SK-N-SH treated with all-trans-retinoic acid at 6 μM for 48 hours (cell line): ENCODE data around the gene CTSC.

Experiments used
- ATAC-seq: fragments of 200-7000 bp; cut with Tn5 transposase; 3 replicates; pipeline ENCODE4 v1.9.1; 2020; ENCODE audit warnings: mild to moderate bottlenecking, moderate library complexity
- CSDC2 ChIP-seq: fragments of 250-450 bp; sonication (Bioruptor Pico); IDR thresholded peaks from 2 replicates; pipeline ENCODE4 v1.5.0; 2020; ENCODE audit warnings: mild to moderate bottlenecking, moderate library complexity
- ESRRG ChIP-seq: fragments of 250-450 bp; sonication (Bioruptor Pico); IDR thresholded peaks from 2 replicates; pipeline ENCODE4 v1.6.1; 2021; ENCODE audit warnings: mild to moderate bottlenecking
- ISL1 ChIP-seq: fragments of 250-450 bp; sonication (Bioruptor Pico); IDR thresholded peaks from 2 replicates; pipeline ENCODE4 v2.1.2; 2022; ENCODE audit warnings: mild to moderate bottlenecking, moderate library complexity
- OSR1 ChIP-seq: fragments of 250-450 bp; sonication (Bioruptor Pico); IDR thresholded peaks from 2 replicates; pipeline ENCODE4 v1.8.0; 2022; ENCODE audit warnings: moderate library complexity, mild to moderate bottlenecking, inconsistent platforms
- POU6F1 ChIP-seq: fragments of 250-450 bp; sonication (Bioruptor Pico); IDR thresholded peaks from 2 replicates; pipeline ENCODE4 v1.8.0; 2021; ENCODE audit warnings: low read depth, mild to moderate bottlenecking, moderate library complexity, borderline replicate concordance
- PPARA ChIP-seq: fragments of 250-450 bp; sonication (Bioruptor Pico); IDR thresholded peaks from 2 replicates; pipeline ENCODE4 v1.5.0; 2020; ENCODE audit warnings: mild to moderate bottlenecking, borderline replicate concordance
- RARB ChIP-seq: fragments of 250-450 bp; sonication (Bioruptor Pico); IDR thresholded peaks from 2 replicates; pipeline ENCODE4 v1.8.0; 2021; ENCODE audit warnings: mild to moderate bottlenecking, moderate library complexity
- SNAI2 ChIP-seq: fragments of 250-450 bp; sonication (Bioruptor Pico); IDR thresholded peaks from 2 replicates; pipeline ENCODE4 v1.5.0; 2020; ENCODE audit warnings: mild to moderate bottlenecking, moderate library complexity
- TCF4 ChIP-seq: fragments of 250-450 bp; sonication (Bioruptor Pico); IDR thresholded peaks from 2 replicates; pipeline ENCODE4 v1.8.0; 2021; ENCODE audit warnings: mild to moderate bottlenecking, moderate library complexity, borderline replicate concordance
- TOX ChIP-seq: fragments of 250-450 bp; sonication (Bioruptor Pico); IDR thresholded peaks from 2 replicates; pipeline ENCODE4 v1.8.0; 2021; ENCODE audit warnings: mild to moderate bottlenecking, moderate library complexity, borderline replicate concordance
- ZC3H10 ChIP-seq: fragments of 250-450 bp; sonication (Bioruptor Pico); IDR thresholded peaks from 2 replicates; pipeline ENCODE4 v1.5.1; 2021; ENCODE audit warnings: mild to moderate bottlenecking, moderate library complexity
- ZFP3 ChIP-seq: fragments of 250-450 bp; sonication (Bioruptor Pico); IDR thresholded peaks from 2 replicates; pipeline ENCODE4 v1.5.0; 2020; ENCODE audit warnings: mild to moderate bottlenecking, moderate library complexity
- ZFP30 ChIP-seq: fragments of 450-650 bp; formaldehyde crosslinking; IDR thresholded peaks from 2 replicates; pipeline ENCODE4 v1.5.0; 2022; ENCODE audit warnings: mild to moderate bottlenecking, moderate library complexity
- ZNF565 ChIP-seq: fragments of 450-650 bp; formaldehyde crosslinking; conservative IDR thresholded peaks from 2 replicates; pipeline ENCODE4 v1.5.0; 2020; ENCODE audit warnings: low read depth, mild to moderate bottlenecking, moderate library complexity
- ZNF8 ChIP-seq: fragments of 450-650 bp; formaldehyde crosslinking; IDR thresholded peaks from 2 replicates; pipeline ENCODE4 v1.5.0; 2020; ENCODE audit warnings: mild to moderate bottlenecking, moderate library complexity
- TF ChIP-seq, protein P1 (sequence below): fragments of 250-450 bp; sonication (Bioruptor Pico); IDR thresholded peaks from 2 replicates; pipeline ENCODE4 v1.5.1; 2020; ENCODE audit warnings: low read depth, mild to moderate bottlenecking, moderate library complexity
- TF ChIP-seq, protein P2 (sequence below): fragments of 250-450 bp; sonication (Bioruptor Pico); IDR thresholded peaks from 2 replicates; pipeline ENCODE4 v1.5.1; 2021; ENCODE audit warnings: mild to moderate bottlenecking, moderate library complexity

CTSC gene

DNA sequence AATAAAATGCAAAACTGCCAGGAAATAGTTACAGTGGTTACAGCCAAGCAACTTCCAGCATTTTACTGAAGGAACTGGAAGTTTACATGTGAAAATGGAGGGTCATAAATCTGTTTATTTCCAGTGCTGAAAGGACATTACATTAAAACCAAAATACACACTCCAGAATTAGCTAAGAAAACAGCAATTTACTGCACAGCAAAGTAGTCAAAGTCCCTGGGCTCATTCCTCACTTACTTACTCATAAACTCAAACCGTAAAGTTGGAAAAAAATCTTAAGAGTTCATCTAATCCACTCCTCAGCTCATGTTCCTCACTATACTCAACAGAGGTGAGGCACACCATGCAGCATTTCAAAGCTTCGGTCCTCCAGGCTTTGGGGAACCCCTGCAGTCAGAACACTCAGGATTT lies 17.4 kb downstream of the CTSC start:
- TF ChIP-seq ZC3H10 (CRISPR knock-in tag) (no peak), ISL1 (CRISPR knock-in tag) (0 out of 2 replicates have a peak, but pooled peaks have one; percentile 20)
- TF ChIP-seq, all 23 proteins: peak for 1
- ATAC-seq, result peak; percentile 89

DNA sequence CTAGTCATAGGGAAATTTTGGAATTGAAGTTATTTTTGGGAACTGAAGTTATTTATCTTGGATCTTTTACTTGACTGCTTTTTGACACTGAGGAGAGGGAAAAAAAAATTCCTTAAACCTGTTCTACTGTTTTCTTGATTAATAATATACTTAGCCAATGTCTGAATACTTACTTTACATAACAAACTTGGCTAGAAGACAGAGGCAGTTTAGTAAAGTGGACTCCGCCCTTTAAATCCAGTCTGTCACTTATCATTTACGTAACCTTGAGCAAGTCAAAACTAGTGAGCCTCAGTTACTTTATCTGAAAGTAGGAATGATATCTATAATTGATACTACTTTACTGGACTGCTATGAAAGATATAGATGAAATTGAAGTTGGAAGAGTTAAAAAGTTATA lies 19.5 kb downstream of the CTSC start:
- TF ChIP-seq ZC3H10 (CRISPR knock-in tag) (no peak), ZFP30 (CRISPR knock-in tag) (no peak), TCF4 (no peak)
- TF ChIP-seq, protein P1, sequence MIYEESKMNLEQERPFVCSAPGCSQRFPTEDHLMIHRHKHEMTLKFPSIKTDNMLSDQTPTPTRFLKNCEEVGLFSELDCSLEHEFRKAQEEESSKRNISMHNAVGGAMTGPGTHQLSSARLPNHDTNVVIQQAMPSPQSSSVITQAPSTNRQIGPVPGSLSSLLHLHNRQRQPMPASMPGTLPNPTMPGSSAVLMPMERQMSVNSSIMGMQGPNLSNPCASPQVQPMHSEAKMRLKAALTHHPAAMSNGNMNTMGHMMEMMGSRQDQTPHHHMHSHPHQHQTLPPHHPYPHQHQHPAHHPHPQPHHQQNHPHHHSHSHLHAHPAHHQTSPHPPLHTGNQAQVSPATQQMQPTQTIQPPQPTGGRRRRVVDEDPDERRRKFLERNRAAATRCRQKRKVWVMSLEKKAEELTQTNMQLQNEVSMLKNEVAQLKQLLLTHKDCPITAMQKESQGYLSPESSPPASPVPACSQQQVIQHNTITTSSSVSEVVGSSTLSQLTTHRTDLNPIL (CRISPR knock-in tag), result no peak
- no peak for ATAC-seq

GRCh38 chr11:88317536-88317935 lies 20.0 kb downstream of the CTSC start:
- no peak for ATAC-seq
- no peak for TF ChIP-seq OSR1

- no peak for ATAC-seq
- TF ChIP-seq TCF4, result no peak
- TF ChIP-seq RARB (CRISPR knock-in tag), result no peak
- TF ChIP-seq ZNF565, result no peak
- TF ChIP-seq POU6F1 (CRISPR knock-in tag), result no peak
- TF ChIP-seq ESRRG, result no peak
- TF ChIP-seq TOX, result no peak
Measured at GRCh38 chr11:88315981-88316441, 21.5 kb downstream of the CTSC start.

DNA sequence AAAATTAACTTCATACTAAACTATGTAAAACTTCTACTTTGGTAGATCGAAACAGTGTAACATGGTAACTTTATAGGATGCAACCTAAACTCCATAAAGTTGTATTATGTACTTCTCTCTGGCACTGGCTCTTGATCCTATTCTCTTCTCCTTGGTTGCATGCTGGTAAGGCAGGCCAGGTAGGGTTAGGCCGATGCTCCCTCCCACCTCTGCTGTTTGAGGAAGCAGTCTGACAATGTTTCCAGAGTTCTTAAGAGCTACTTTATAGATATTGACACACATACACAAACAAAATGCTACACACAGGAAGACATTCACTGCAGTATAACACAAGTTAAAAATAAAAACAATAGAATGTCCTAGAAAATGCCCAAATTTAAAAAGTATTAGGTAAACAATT lies 22.5 kb downstream of the CTSC start:
- ATAC-seq, result no peak
- TF ChIP-seq POU6F1 (CRISPR knock-in tag), result no peak
- TF ChIP-seq PPARA (CRISPR knock-in tag), result no peak
- TF ChIP-seq ZFP3, result no peak
- TF ChIP-seq ZNF565, result no peak
- TF ChIP-seq TOX, result no peak
- no peak for TF ChIP-seq CSDC2 (CRISPR knock-in tag)
- TF ChIP-seq, protein P2, sequence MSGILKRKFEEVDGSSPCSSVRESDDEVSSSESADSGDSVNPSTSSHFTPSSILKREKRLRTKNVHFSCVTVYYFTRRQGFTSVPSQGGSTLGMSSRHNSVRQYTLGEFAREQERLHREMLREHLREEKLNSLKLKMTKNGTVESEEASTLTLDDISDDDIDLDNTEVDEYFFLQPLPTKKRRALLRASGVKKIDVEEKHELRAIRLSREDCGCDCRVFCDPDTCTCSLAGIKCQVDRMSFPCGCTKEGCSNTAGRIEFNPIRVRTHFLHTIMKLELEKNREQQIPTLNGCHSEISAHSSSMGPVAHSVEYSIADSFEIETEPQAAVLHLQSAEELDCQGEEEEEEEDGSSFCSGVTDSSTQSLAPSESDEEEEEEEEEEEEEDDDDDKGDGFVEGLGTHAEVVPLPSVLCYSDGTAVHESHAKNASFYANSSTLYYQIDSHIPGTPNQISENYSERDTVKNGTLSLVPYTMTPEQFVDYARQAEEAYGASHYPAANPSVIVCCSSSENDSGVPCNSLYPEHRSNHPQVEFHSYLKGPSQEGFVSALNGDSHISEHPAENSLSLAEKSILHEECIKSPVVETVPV (CRISPR knock-in tag), result no peak
- TF ChIP-seq ISL1 (CRISPR knock-in tag), result no peak
- no peak for TF ChIP-seq RARB (CRISPR knock-in tag)
- no peak for TF ChIP-seq OSR1
- no peak for TF ChIP-seq SNAI2 (CRISPR knock-in tag)
- TF ChIP-seq ZFP30 (CRISPR knock-in tag), result no peak

GRCh38 chr11:88313441-88313840 lies 24.1 kb downstream of the CTSC start:
- TF ChIP-seq ZNF8 (no peak), ISL1 (CRISPR knock-in tag) (no peak), POU6F1 (CRISPR knock-in tag) (no peak)
- TF ChIP-seq, protein P1 (CRISPR knock-in tag), result no peak
- no peak for ATAC-seq
